HEK293 (cell line): Measurements from ENCODE around the gene DST.

ENCODE experiments used
- CTCF ChIA-PET: fragments of 350-600 bp; formaldehyde crosslinking; extraction: SDS; loops from one replicate; lab custom pipeline; 2021; ENCODE audit warnings: antibody characterized with exemption; lab: Yijun Ruan, JAX
- POLR2A ChIA-PET: fragments of 300-600 bp; formaldehyde crosslinking; extraction: SDS; loops from one replicate; lab custom pipeline; 2020; ENCODE audit warnings: antibody characterized with exemption, inconsistent platforms; lab: Yijun Ruan, JAX
- H3K27ac ChIP-seq: fragments of 200-500 bp; sonication (Bioruptor generic); 2 replicates; pipeline ENCODE4 v1.5.1; 2014; ENCODE audit warnings: low read depth, low read length, control low read depth, inconsistent platforms; ENCODE audit errors: extremely low read depth
- H3K36me3 ChIP-seq, 2 experiments: fragments of 200-500 bp in 1 of 2; sonication (Bioruptor generic) in 1 of 2; 1 replicate in 1 of 2; 2 replicates in 1 of 2; pipeline ENCODE4 v1.5.1; 2014 to 2017; ENCODE audit warnings: inconsistent platforms in 2 of 2, low read length in 2 of 2; ENCODE audit not compliant: control insufficient read depth in 2 of 2, insufficient read depth in 1 of 2
- H3K4me1 ChIP-seq: fragments of 200-500 bp; sonication (Bioruptor generic); 2 replicates; pipeline ENCODE4 v1.5.1; 2014; ENCODE audit warnings: mild to moderate bottlenecking, low read length, inconsistent platforms; ENCODE audit not compliant: control insufficient read depth, insufficient read depth
- H3K4me3 ChIP-seq: 2 replicates; pipeline ENCODE4 v1.5.1; 2011; ENCODE audit warnings: low read depth, mild to moderate bottlenecking, control low read depth, low read length, moderate library complexity
- H3K9me3 ChIP-seq: fragments of 200-500 bp; sonication (Bioruptor generic); 2 replicates; pipeline ENCODE4 v1.5.1; 2014; ENCODE audit warnings: low read depth, low read length, inconsistent platforms; ENCODE audit not compliant: control insufficient read depth, insufficient read depth
- BCL11B ChIP-seq: fragments of 450-650 bp; formaldehyde crosslinking; IDR thresholded peaks from 2 replicates; pipeline ENCODE4 v1.5.1; 2016; ENCODE audit warnings: low read depth, missing biosample characterization, missing genetic modification characterization
- KLF10 ChIP-seq: fragments of 450-650 bp; IDR thresholded peaks from 2 replicates; pipeline ENCODE4 v1.5.1; 2018; ENCODE audit warnings: missing biosample characterization, mild to moderate bottlenecking, missing genetic modification characterization
- KLF9 ChIP-seq: fragments of 450-650 bp; formaldehyde crosslinking; IDR thresholded peaks from 2 replicates; pipeline ENCODE4 v1.5.1; 2016; ENCODE audit warnings: missing biosample characterization, missing genetic modification characterization, low read depth
- SP3 ChIP-seq: fragments of 450-650 bp; formaldehyde crosslinking; IDR thresholded peaks from 2 replicates; pipeline ENCODE4 v1.5.1; 2016; ENCODE audit warnings: missing biosample characterization, missing genetic modification characterization
- ZBTB1 ChIP-seq: fragments of 450-650 bp; formaldehyde crosslinking; IDR thresholded peaks from 2 replicates; pipeline ENCODE4 v1.5.1; 2016; ENCODE audit warnings: missing biosample characterization, missing genetic modification characterization
- ZNF10 ChIP-seq: fragments of 450-650 bp; formaldehyde crosslinking; IDR thresholded peaks from 2 replicates; pipeline ENCODE4 v1.5.1; 2017; ENCODE audit warnings: missing biosample characterization, missing genetic modification characterization
- ZNF157 ChIP-seq: fragments of 450-650 bp; formaldehyde crosslinking; IDR thresholded peaks from 2 replicates; pipeline ENCODE4 v1.5.1; 2016; ENCODE audit warnings: missing biosample characterization, missing genetic modification characterization
- ZNF266 ChIP-seq: fragments of 450-650 bp; formaldehyde crosslinking; IDR thresholded peaks from 2 replicates; pipeline ENCODE4 v1.5.1; 2016; ENCODE audit warnings: missing biosample characterization, missing genetic modification characterization, low read depth
- ZNF416 ChIP-seq: fragments of 450-650 bp; formaldehyde crosslinking; IDR thresholded peaks from 2 replicates; pipeline ENCODE4 v1.5.1; 2016; ENCODE audit warnings: missing biosample characterization, missing genetic modification characterization
- ZNF501 ChIP-seq: fragments of 450-650 bp; formaldehyde crosslinking; IDR thresholded peaks from 2 replicates; pipeline ENCODE4 v1.5.1; 2016; ENCODE audit warnings: missing biosample characterization, missing genetic modification characterization
- ZNF561 ChIP-seq: fragments of 450-650 bp; IDR thresholded peaks from 2 replicates; pipeline ENCODE4 v1.5.1; 2018; ENCODE audit warnings: missing biosample characterization, missing genetic modification characterization, borderline replicate concordance
- ZNF707 ChIP-seq: fragments of 450-650 bp; formaldehyde crosslinking; IDR thresholded peaks from 2 replicates; pipeline ENCODE4 v1.5.1; 2016; ENCODE audit warnings: missing biosample characterization, missing genetic modification characterization
- ZSCAN16 ChIP-seq: fragments of 450-650 bp; formaldehyde crosslinking; IDR thresholded peaks from 2 replicates; pipeline ENCODE4 v1.5.1; 2016; ENCODE audit warnings: missing biosample characterization, missing genetic modification characterization
- TF ChIP-seq, protein P1 (sequence below): fragments of 450-650 bp; formaldehyde crosslinking; IDR thresholded peaks from 2 replicates; pipeline ENCODE4 v1.5.1; 2016; ENCODE audit warnings: missing biosample characterization, missing genetic modification characterization, borderline replicate concordance
- TF ChIP-seq, protein P2 (sequence below): fragments of 450-650 bp; formaldehyde crosslinking; IDR thresholded peaks from 2 replicates; pipeline ENCODE4 v1.5.1; 2016; ENCODE audit warnings: missing biosample characterization, missing genetic modification characterization
- TF ChIP-seq, protein P3 (sequence below): fragments of 450-650 bp; formaldehyde crosslinking; IDR thresholded peaks from 2 replicates; pipeline ENCODE4 v1.5.1; 2016; ENCODE audit warnings: missing biosample characterization, missing genetic modification characterization

Gene DST

DNA sequence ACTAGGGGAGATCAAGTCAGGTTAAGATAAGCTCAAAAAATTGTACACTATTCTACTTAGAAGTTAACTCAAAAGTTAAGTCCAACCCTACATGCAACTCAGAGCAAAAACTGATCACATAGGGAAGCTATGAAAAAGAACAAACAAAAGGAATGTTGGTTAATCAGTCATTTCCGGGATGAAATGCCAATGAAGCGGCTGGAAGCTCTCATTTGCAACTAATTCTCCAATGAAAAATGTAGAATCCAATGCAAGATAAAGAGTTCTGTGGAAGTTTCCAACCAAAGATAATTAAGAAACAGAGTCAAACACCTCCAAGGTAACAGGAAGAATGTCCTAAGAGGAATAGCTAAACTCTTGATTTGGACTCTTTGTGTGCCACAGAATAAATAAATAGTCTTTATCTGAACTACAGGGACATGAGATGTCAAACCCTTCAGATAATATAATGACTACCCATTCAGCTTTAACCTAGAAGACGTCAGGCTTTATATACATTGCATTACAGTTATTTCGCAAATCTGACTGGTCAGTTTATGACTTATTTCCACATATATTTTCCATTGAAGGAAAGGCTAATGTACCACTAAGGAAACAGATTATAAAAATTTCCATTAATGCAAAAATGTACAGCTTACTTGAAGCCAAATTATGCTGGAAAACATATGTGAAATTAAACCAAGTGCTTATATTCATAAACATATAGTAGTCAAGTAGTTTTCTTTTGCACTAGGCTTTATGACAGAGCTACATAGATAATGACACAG lies 48.0 kb upstream of the DST start:
- Histone ChIP-seq H3K4me3 (no peak overlapping the region), H3K36me3 (no peaks in the 10 kb centered on the region), H3K4me1 (peaks cover 46% of the 10 kb centered on the region), H3K27ac (no peak overlapping the region), H3K9me3 (no peaks in the 10 kb centered on the region)
- TF ChIP-seq SP3 (tag by site-specific recombination) (no peak), KLF10 (tag by site-specific recombination) (no peak), ZBTB1 (tag by site-specific recombination) (no peak), ZSCAN16 (tag by site-specific recombination) (no peak), ZNF266 (tag by site-specific recombination) (no peak), ZNF561 (tag by site-specific recombination) (no peak), ZNF416 (tag by site-specific recombination) (no peak), ZNF501 (tag by site-specific recombination) (no peak), BCL11B (tag by site-specific recombination) (no peak), KLF9 (tag by site-specific recombination) (no peak), ZNF707 (tag by site-specific recombination) (no peak), ZNF157 (tag by site-specific recombination) (no peak), ZNF10 (no peak)
- TF ChIP-seq, protein P1, sequence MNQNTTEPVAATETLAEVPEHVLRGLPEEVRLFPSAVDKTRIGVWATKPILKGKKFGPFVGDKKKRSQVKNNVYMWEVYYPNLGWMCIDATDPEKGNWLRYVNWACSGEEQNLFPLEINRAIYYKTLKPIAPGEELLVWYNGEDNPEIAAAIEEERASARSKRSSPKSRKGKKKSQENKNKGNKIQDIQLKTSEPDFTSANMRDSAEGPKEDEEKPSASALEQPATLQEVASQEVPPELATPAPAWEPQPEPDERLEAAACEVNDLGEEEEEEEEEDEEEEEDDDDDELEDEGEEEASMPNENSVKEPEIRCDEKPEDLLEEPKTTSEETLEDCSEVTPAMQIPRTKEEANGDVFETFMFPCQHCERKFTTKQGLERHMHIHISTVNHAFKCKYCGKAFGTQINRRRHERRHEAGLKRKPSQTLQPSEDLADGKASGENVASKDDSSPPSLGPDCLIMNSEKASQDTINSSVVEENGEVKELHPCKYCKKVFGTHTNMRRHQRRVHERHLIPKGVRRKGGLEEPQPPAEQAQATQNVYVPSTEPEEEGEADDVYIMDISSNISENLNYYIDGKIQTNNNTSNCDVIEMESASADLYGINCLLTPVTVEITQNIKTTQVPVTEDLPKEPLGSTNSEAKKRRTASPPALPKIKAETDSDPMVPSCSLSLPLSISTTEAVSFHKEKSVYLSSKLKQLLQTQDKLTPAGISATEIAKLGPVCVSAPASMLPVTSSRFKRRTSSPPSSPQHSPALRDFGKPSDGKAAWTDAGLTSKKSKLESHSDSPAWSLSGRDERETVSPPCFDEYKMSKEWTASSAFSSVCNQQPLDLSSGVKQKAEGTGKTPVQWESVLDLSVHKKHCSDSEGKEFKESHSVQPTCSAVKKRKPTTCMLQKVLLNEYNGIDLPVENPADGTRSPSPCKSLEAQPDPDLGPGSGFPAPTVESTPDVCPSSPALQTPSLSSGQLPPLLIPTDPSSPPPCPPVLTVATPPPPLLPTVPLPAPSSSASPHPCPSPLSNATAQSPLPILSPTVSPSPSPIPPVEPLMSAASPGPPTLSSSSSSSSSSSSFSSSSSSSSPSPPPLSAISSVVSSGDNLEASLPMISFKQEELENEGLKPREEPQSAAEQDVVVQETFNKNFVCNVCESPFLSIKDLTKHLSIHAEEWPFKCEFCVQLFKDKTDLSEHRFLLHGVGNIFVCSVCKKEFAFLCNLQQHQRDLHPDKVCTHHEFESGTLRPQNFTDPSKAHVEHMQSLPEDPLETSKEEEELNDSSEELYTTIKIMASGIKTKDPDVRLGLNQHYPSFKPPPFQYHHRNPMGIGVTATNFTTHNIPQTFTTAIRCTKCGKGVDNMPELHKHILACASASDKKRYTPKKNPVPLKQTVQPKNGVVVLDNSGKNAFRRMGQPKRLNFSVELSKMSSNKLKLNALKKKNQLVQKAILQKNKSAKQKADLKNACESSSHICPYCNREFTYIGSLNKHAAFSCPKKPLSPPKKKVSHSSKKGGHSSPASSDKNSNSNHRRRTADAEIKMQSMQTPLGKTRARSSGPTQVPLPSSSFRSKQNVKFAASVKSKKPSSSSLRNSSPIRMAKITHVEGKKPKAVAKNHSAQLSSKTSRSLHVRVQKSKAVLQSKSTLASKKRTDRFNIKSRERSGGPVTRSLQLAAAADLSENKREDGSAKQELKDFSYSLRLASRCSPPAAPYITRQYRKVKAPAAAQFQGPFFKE (tag by site-specific recombination) = no peak
- TF ChIP-seq, protein P2, sequence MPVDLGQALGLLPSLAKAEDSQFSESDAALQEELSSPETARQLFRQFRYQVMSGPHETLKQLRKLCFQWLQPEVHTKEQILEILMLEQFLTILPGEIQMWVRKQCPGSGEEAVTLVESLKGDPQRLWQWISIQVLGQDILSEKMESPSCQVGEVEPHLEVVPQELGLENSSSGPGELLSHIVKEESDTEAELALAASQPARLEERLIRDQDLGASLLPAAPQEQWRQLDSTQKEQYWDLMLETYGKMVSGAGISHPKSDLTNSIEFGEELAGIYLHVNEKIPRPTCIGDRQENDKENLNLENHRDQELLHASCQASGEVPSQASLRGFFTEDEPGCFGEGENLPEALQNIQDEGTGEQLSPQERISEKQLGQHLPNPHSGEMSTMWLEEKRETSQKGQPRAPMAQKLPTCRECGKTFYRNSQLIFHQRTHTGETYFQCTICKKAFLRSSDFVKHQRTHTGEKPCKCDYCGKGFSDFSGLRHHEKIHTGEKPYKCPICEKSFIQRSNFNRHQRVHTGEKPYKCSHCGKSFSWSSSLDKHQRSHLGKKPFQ (tag by site-specific recombination) = no peak
- TF ChIP-seq, protein P3, sequence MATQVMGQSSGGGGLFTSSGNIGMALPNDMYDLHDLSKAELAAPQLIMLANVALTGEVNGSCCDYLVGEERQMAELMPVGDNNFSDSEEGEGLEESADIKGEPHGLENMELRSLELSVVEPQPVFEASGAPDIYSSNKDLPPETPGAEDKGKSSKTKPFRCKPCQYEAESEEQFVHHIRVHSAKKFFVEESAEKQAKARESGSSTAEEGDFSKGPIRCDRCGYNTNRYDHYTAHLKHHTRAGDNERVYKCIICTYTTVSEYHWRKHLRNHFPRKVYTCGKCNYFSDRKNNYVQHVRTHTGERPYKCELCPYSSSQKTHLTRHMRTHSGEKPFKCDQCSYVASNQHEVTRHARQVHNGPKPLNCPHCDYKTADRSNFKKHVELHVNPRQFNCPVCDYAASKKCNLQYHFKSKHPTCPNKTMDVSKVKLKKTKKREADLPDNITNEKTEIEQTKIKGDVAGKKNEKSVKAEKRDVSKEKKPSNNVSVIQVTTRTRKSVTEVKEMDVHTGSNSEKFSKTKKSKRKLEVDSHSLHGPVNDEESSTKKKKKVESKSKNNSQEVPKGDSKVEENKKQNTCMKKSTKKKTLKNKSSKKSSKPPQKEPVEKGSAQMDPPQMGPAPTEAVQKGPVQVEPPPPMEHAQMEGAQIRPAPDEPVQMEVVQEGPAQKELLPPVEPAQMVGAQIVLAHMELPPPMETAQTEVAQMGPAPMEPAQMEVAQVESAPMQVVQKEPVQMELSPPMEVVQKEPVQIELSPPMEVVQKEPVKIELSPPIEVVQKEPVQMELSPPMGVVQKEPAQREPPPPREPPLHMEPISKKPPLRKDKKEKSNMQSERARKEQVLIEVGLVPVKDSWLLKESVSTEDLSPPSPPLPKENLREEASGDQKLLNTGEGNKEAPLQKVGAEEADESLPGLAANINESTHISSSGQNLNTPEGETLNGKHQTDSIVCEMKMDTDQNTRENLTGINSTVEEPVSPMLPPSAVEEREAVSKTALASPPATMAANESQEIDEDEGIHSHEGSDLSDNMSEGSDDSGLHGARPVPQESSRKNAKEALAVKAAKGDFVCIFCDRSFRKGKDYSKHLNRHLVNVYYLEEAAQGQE (tag by site-specific recombination) = no peak
- POLR2A ChIA-PET = no interaction called here
- CTCF ChIA-PET = interaction anchor here (0.6 to 6.5 kb wide), 10 partner anchors 9 to 176 kb away, joined by 3 to 37 read pairs (median 6); no protein-coding TSS in a partner anchor
